Mucosa of gallbladder (tissue), 1 donor: ENCODE measurements around the gene COL1A1. TPM values are rescaled to one million over a fixed set of nuclear protein-coding genes. Genes with fewer than 3 reads are reported as not detected.
A peak's percentile ranks its signal among the peaks of the same experiment; 100 is the strongest.

Experiments used
- DNase-seq: peaks from one replicate; pipeline ENCODE4 v3.0.0-alpha.2; 2020; ENCODE audit warnings: low spot score
- total RNA-seq: library from RNA; stranded (reverse); gene quantifications from one replicate; pipeline ENCODE4 v1.2.1, GENCODE V29; 2021
- donor health status: DM: no; HTN: no; CAD: no.

The COL1A1 gene
- total RNA-seq, 1 donor from 2014 or later, result 421 TPM

GRCh38 chr17:50199803-50200456, 1.5 kb downstream of the COL1A1 start:
- DNase-seq, result peak; percentile 94

GRCh38 chr17:50199211-50199802, 2.1 kb downstream of the COL1A1 start:
- DNase-seq, result no peak

GRCh38 chr17:50198026-50198669, 3.3 kb downstream of the COL1A1 start:
- DNase-seq, result peak; percentile 79

- DNase-seq, result no peak
These were observed 4.6 kb downstream of the COL1A1 start for GRCh38 chr17:50196826-50197225.

- DNase-seq, result no peak
These were observed 5.4 kb downstream of the COL1A1 start for GRCh38 chr17:50196036-50196435.

- DNase-seq, result no peak
These were observed 6.2 kb downstream of the COL1A1 start for GRCh38 chr17:50194934-50195865.

GRCh38 chr17:50194140-50194933, 7.1 kb downstream of the COL1A1 start:
- DNase-seq, result no peak

- no peak for DNase-seq
These were observed 8.7 kb downstream of the COL1A1 start for GRCh38 chr17:50192618-50193291.

GRCh38 chr17:50192144-50192617, 9.2 kb downstream of the COL1A1 start:
- no peak for DNase-seq

- DNase-seq, result no peak
These were observed 9.9 kb downstream of the COL1A1 start for GRCh38 chr17:50191359-50192143.

- DNase-seq, result no peak
These were observed 10.7 kb downstream of the COL1A1 start for GRCh38 chr17:50190603-50191358.

GRCh38 chr17:50190293-50190602, 11.2 kb downstream of the COL1A1 start:
- no peak for DNase-seq

- DNase-seq, result no peak
These were observed 11.7 kb downstream of the COL1A1 start for GRCh38 chr17:50189550-50190292.

- DNase-seq, result no peak
These were observed 12.4 kb downstream of the COL1A1 start for GRCh38 chr17:50188921-50189549.

GRCh38 chr17:50188531-50188920, 12.9 kb downstream of the COL1A1 start:
- DNase-seq, result no peak

- DNase-seq, result no peak
These were observed 13.5 kb downstream of the COL1A1 start for GRCh38 chr17:50187751-50188530.

- DNase-seq, result no peak
These were observed 14.1 kb downstream of the COL1A1 start for GRCh38 chr17:50187394-50187725.
